Keratinocyte (primary cell): Measurements from ENCODE around the gene BTBD16. TPM values are rescaled to one million over a fixed set of nuclear protein-coding genes. Genes with fewer than 3 reads are reported as not detected.

Source experiments
- DNase-seq: peaks from one replicate; pipeline ENCODE4 v3.0.0-alpha.2; 2011; ENCODE audit warnings: low read depth, missing footprints, low spot score
- FAIRE-seq: peaks from 2 replicates; lab custom pipeline; 2011; peaks lifted over from hg19 to GRCh38; lab: Jason Lieb, UNC
- H2AFZ ChIP-seq: 2 replicates; pipeline ENCODE4 v1.6.0; 2012; ENCODE audit warnings: low read length, control low read depth, inconsistent platforms; ENCODE audit not compliant: control insufficient read depth
- H3K27ac ChIP-seq: 2 replicates; pipeline ENCODE4 v1.5.1; 2011; ENCODE audit warnings: low read length; ENCODE audit not compliant: control insufficient read depth, insufficient read depth
- H3K27me3 ChIP-seq: 3 replicates; pipeline ENCODE4 v1.6.0; 2011; ENCODE audit warnings: low read length; ENCODE audit not compliant: control insufficient read depth, insufficient read depth; ENCODE audit errors: extremely low read depth
- H3K36me3 ChIP-seq, 2 experiments: 2 replicates in 1 of 2; 3 replicates in 1 of 2; pipeline ENCODE4 v1.5.1; 2011; ENCODE audit warnings: low read length in 2 of 2, mild to moderate bottlenecking in 1 of 2; ENCODE audit not compliant: control insufficient read depth in 2 of 2, insufficient read depth in 2 of 2; ENCODE audit errors: extremely low read depth in 1 of 2
- H3K4me1 ChIP-seq: 3 replicates; pipeline ENCODE4 v1.5.1; 2011; ENCODE audit warnings: low read length; ENCODE audit not compliant: control insufficient read depth, insufficient read depth; ENCODE audit errors: extremely low read depth
- H3K4me2 ChIP-seq: 3 replicates; pipeline ENCODE4 v1.6.0; 2011; ENCODE audit warnings: low read depth, low read length; ENCODE audit not compliant: control insufficient read depth, insufficient read depth; ENCODE audit errors: extremely low read depth
- H3K4me3 ChIP-seq, 3 experiments: fragments of 200-600 bp in 1 of 3; sonication (generic) in 1 of 3; 2 replicates in 2 of 3; 3 replicates in 1 of 3; pipeline ENCODE4 v1.5.1; 2011 to 2016; ENCODE audit warnings: low read length in 3 of 3, mild to moderate bottlenecking in 3 of 3, control low read depth in 2 of 3, inconsistent platforms in 1 of 3, low read depth in 1 of 3, mixed read lengths in 1 of 3, mixed run types in 1 of 3, moderate library complexity in 1 of 3; ENCODE audit not compliant: control insufficient read depth in 2 of 3, insufficient read depth in 2 of 3; ENCODE audit errors: extremely low read depth in 1 of 3
- H3K79me2 ChIP-seq: 2 replicates; pipeline ENCODE4 v1.6.0; 2012; ENCODE audit warnings: low read length; ENCODE audit not compliant: control insufficient read depth, insufficient read depth
- H3K9ac ChIP-seq: 3 replicates; pipeline ENCODE4 v1.6.0; 2011; ENCODE audit warnings: low read length; ENCODE audit not compliant: control insufficient read depth, insufficient read depth; ENCODE audit errors: extremely low read depth
- H3K9me1 ChIP-seq: 3 replicates; pipeline ENCODE4 v1.6.0; 2011; ENCODE audit warnings: low read length; ENCODE audit not compliant: control insufficient read depth, insufficient read depth; ENCODE audit errors: extremely low read depth
- H3K9me3 ChIP-seq: 2 replicates; pipeline ENCODE4 v1.5.1; 2012; ENCODE audit warnings: low read depth, low read length; ENCODE audit not compliant: control insufficient read depth
- H4K20me1 ChIP-seq: 3 replicates; pipeline ENCODE4 v1.6.0; 2011; ENCODE audit warnings: low read length; ENCODE audit not compliant: control insufficient read depth, insufficient read depth; ENCODE audit errors: extremely low read depth
- CTCF ChIP-seq, 3 experiments: IDR thresholded peaks in 1 of 3; conservative IDR thresholded peaks in 1 of 3; optimal IDR thresholded peaks in 1 of 3; 2 replicates in 2 of 3; 3 replicates in 1 of 3; pipeline versions ENCODE3 to v1.5.1; 2011; ENCODE audit warnings: low read length in 3 of 3, mild to moderate bottlenecking in 3 of 3, moderate library complexity in 2 of 3, control low read depth in 1 of 3, inconsistent platforms in 1 of 3; ENCODE audit not compliant: insufficient read depth in 2 of 3; ENCODE audit errors: extremely low read depth in 1 of 3
- EZH2 ChIP-seq: IDR thresholded peaks from one replicate; pipeline ENCODE4 v1.6.1; 2012; ENCODE audit warnings: inconsistent platforms, mild to moderate bottlenecking, low read length, moderate library complexity
- dilution Hi-C: fragments of 300-500 bp; cut with MboI; formaldehyde crosslinking; loops from one replicate; pipeline ENCODE4 v1.7.0; 2020; ENCODE audit warnings: low sequenced_read_pairs; ENCODE audit not compliant: extremely low pct_ligation_motif_present
- polyA plus RNA-seq, 5 experiments: library from polyadenylated mRNA; depleted of rRNA in 3 of 5; stranded (reverse) in 3 of 5; stranded (forward) in 1 of 5; unstranded in 1 of 5; fragments of >200 nt; gene quantifications; 1 replicate in 1 of 5; 2 replicates in 3 of 5; 3 replicates in 1 of 5; pipeline versions ENCODE4 v1.2.1 to v1.2.3, GENCODE V29; 2011 to 2012; ENCODE audit warnings: missing spikeins in 2 of 5, low read depth in 1 of 5, low replicate concordance in 1 of 5

BTBD16 gene
- polyA plus RNA-seq, 1 donor (not counting 4 experiments of a cell fraction or from before 2014, with no cell fraction given), result 4.9 TPM

GRCh38 chr10:122327237-122328206 lies 56.4 kb downstream of the BTBD16 start:
- Histone ChIP-seq H3K79me2 (no peaks in the 10 kb centered on the region), H3K27ac (no peak overlapping the region), H3K27me3 (no peaks in the 10 kb centered on the region), H3K4me2 (no peak overlapping the region), H3K4me1 (peaks cover 23% of the 10 kb centered on the region), H2AFZ (no peak overlapping the region), H3K9me3 (no peaks in the 10 kb centered on the region), H3K4me3 (no peak overlapping the region), H3K36me3 (no peaks in the 10 kb centered on the region), H3K9ac (no peak overlapping the region), H3K9me1 (no peaks in the 10 kb centered on the region), H4K20me1 (no peaks in the 10 kb centered on the region)
- no peak for TF ChIP-seq EZH2
- TF ChIP-seq CTCF (optimal IDR thresholded peaks at IDR 0.05 in 1 of 3, IDR thresholded peaks at IDR 0.05 in 1 of 3, conservative IDR thresholded peaks at IDR 0.05 in 1 of 3; ENCODE audit: extremely low read depth in 1 of 3, insufficient read depth in 2 of 3, low read length in 3 of 3), result no peak
- DNase-seq (no peak), FAIRE-seq (no peak)
- dilution Hi-C loops, result no loop called here

- no peak overlapping the region for H3K27ac ChIP-seq
- H3K9me1 ChIP-seq, result no peaks in the 10 kb centered on the region
- H4K20me1 ChIP-seq, result no peaks in the 10 kb centered on the region
- TF ChIP-seq CTCF (optimal IDR thresholded peaks at IDR 0.05 in 1 of 3, IDR thresholded peaks at IDR 0.05 in 1 of 3, conservative IDR thresholded peaks at IDR 0.05 in 1 of 3; ENCODE audit: extremely low read depth in 1 of 3, insufficient read depth in 2 of 3, low read length in 3 of 3), result no peak
- TF ChIP-seq EZH2, result no peak
- DNase-seq (no peak), FAIRE-seq (no peak)
- no peak overlapping the region for H2AFZ ChIP-seq
- no peaks in the 10 kb centered on the region for H3K27me3 ChIP-seq
- H3K9ac ChIP-seq, result no peak overlapping the region
- H3K4me1 ChIP-seq, result peaks cover 21% of the 10 kb centered on the region
- H3K4me3 ChIP-seq, result no peak overlapping the region
- H3K9me3 ChIP-seq, result no peaks in the 10 kb centered on the region
- no peaks in the 10 kb centered on the region for H3K36me3 ChIP-seq
- no peak overlapping the region for H3K4me2 ChIP-seq
- dilution Hi-C loops, result no loop called here
- H3K79me2 ChIP-seq, result no peaks in the 10 kb centered on the region
Observed at GRCh38 chr10:122328676-122329075, 57.6 kb downstream of the BTBD16 start.
